Astrocyte (in vitro differentiated cells and primary cell): ENCODE results near the gene B4GALT5.

ENCODE experiments used
- CTCF ChIP-seq: IDR thresholded peaks from 2 replicates; pipeline ENCODE4 v1.5.1; 2011; ENCODE audit warnings: low read depth, mild to moderate bottlenecking, inconsistent platforms, low read length, moderate library complexity; ENCODE audit not compliant: insufficient read depth
- EZH2 ChIP-seq: IDR thresholded peaks from 2 replicates; pipeline ENCODE4 v1.6.1; 2012; ENCODE audit warnings: mild to moderate bottlenecking, low read length, inconsistent platforms; ENCODE audit not compliant: insufficient read depth

GRCh38 chr20:49748525-49748838 is 34.8 kb upstream of the B4GALT5 start:
- TF ChIP-seq EZH2 = no peak
- TF ChIP-seq CTCF = no peak
